Endothelial cell (in vitro differentiated cells): Measurements from ENCODE around the gene PRR13. TPM values are rescaled to one million over a fixed set of nuclear protein-coding genes. Genes with fewer than 3 reads are reported as not detected.
"Not testable (repeated sequence)": the region's sequence is repeated elsewhere in the genome, so short reads cannot be mapped to it uniquely, and the experiment has no call there.

ENCODE experiments used
- DNase-seq: peaks from one replicate; pipeline ENCODE4 v3.0.0; 2021; ENCODE audit warnings: low spot score
- H3K27ac Mint-ChIP-seq: one replicate; pipeline ENCODE4 v1.8.0; 2021; ENCODE audit warnings: mixed read lengths, inconsistent platforms; ENCODE audit not compliant: unreplicated experiment
- H3K27me3 Mint-ChIP-seq: one replicate; pipeline ENCODE4 v1.8.0; 2021; ENCODE audit warnings: mild to moderate bottlenecking, moderate library complexity, mixed read lengths, inconsistent platforms; ENCODE audit not compliant: unreplicated experiment
- H3K36me3 Mint-ChIP-seq: one replicate; pipeline ENCODE4 v1.8.0; 2021; ENCODE audit warnings: mild to moderate bottlenecking, low read depth, mixed read lengths, inconsistent platforms; ENCODE audit not compliant: unreplicated experiment
- H3K4me1 Mint-ChIP-seq: one replicate; pipeline ENCODE4 v1.8.0; 2021; ENCODE audit warnings: mild to moderate bottlenecking, mixed read lengths, inconsistent platforms; ENCODE audit not compliant: unreplicated experiment
- H3K4me3 Mint-ChIP-seq: one replicate; pipeline ENCODE4 v1.8.0; 2021; ENCODE audit warnings: mild to moderate bottlenecking, mixed read lengths, inconsistent platforms; ENCODE audit not compliant: unreplicated experiment
- H3K9me3 Mint-ChIP-seq: one replicate; pipeline ENCODE4 v1.8.0; 2021; ENCODE audit warnings: mixed read lengths, inconsistent platforms; ENCODE audit not compliant: unreplicated experiment
- total RNA-seq: library from RNA; stranded (reverse); fragmentation: NEBNext Ultra II Directional; extraction: Animal tissue kit (Norgen Biotek cat#: 25700); gene quantifications from one replicate; pipeline ENCODE4 v1.2.1, GENCODE V29; 2021; ENCODE audit not compliant: unreplicated experiment
- TF ChIP-seq, protein P1 (sequence below): fragments of 200-600 bp; sonication (generic); IDR thresholded peaks from one replicate; pipeline ENCODE4 v1.5.0; 2021; ENCODE audit warnings: antibody characterized with exemption; ENCODE audit not compliant: unreplicated experiment

The PRR13 gene
- total RNA-seq, 1 donor from 2014 or later: 131 TPM

DNA sequence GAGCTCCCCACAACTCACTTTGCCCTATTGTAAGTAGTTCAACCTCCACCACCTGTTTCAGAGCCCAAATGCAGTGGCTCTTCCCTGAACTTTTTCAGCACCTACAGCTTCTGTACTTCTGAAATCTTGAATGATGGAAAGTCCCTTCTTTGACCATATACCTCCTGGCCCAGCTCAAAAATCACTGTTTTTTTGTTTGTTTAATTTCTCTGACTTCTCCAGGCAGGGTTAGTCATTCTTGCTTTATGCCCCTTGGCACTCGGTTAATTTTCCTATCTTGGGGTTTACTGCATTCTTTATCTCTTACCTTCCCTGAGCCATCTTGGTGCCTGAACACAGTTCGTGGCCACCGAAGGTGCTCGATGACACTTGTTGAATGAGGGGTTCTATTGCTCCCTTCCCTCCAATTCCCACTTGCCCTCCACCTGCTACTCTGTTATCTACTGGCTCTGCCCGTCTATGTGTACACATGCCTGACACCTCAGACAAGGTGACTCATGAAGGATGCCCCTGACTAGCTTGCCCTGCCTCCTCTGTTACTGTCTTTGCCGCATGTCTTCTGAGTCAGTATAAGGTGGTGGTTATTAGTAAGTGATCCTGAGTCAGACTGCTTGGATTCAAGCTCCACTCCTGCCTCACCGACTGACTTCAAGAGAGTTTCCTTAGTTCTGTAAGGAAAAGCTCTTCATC lies 13.5 kb upstream of the PRR13 start:
- no peaks in the 10 kb centered on the region for H3K9me3 Mint-ChIP-seq
- H3K4me3 Mint-ChIP-seq: no peak overlapping the region
- H3K27ac Mint-ChIP-seq: peak overlapping the region; percentile 46
- no peak for DNase-seq
- no peaks in the 10 kb centered on the region for H3K4me1 Mint-ChIP-seq
- no peaks in the 10 kb centered on the region for H3K36me3 Mint-ChIP-seq
- no peaks in the 10 kb centered on the region for H3K27me3 Mint-ChIP-seq
- TF ChIP-seq, protein P1, sequence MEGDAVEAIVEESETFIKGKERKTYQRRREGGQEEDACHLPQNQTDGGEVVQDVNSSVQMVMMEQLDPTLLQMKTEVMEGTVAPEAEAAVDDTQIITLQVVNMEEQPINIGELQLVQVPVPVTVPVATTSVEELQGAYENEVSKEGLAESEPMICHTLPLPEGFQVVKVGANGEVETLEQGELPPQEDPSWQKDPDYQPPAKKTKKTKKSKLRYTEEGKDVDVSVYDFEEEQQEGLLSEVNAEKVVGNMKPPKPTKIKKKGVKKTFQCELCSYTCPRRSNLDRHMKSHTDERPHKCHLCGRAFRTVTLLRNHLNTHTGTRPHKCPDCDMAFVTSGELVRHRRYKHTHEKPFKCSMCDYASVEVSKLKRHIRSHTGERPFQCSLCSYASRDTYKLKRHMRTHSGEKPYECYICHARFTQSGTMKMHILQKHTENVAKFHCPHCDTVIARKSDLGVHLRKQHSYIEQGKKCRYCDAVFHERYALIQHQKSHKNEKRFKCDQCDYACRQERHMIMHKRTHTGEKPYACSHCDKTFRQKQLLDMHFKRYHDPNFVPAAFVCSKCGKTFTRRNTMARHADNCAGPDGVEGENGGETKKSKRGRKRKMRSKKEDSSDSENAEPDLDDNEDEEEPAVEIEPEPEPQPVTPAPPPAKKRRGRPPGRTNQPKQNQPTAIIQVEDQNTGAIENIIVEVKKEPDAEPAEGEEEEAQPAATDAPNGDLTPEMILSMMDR: no peak

DNA sequence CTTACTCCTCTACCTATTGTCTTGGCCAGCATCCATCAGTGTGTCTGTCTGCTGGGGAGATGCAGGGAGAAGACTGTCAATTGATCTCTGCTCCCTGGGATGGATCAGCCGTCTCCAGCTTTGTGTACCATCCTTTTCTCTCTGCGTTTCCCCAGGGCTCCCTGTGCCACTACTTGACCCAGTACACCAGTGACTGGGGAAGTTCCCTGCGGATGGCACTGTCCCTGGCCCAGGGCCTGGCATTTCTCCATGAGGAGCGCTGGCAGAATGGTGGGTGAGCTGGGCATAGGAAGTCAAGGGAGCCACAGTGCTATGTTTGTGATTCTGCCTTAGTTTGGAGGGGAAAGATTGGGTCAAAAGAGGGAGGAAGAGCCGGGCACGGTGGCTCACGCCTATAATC lies 12.8 kb upstream of the PRR13 start:
- no peak overlapping the region for H3K27ac Mint-ChIP-seq
- no peaks in the 10 kb centered on the region for H3K36me3 Mint-ChIP-seq
- H3K27me3 Mint-ChIP-seq: no peaks in the 10 kb centered on the region
- no peak for DNase-seq
- TF ChIP-seq, protein P1: no peak
- no peak overlapping the region for H3K4me3 Mint-ChIP-seq
- no peaks in the 10 kb centered on the region for H3K4me1 Mint-ChIP-seq
- no peaks in the 10 kb centered on the region for H3K9me3 Mint-ChIP-seq

DNA sequence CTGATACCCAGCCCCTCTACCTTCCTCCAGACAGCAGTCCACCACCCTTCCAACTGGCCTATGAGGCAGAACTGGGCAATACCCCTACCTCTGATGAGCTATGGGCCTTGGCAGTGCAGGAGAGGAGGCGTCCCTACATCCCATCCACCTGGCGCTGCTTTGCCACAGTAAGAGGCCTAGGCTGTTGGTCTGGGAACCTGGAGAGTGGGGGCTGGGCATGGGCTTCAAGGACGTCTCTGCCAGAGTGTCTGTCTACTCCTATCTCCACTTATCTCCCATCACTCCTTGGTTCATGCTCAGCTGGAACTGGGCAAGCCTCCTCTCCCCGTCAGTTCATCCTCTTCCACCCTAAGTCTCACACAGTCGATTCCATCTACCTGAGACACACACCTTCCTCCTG lies 11.4 kb upstream of the PRR13 start:
- TF ChIP-seq, protein P1: no peak
- Mint-ChIP-seq H3K27ac (no peak overlapping the region), H3K9me3 (no peaks in the 10 kb centered on the region), H3K4me1 (no peaks in the 10 kb centered on the region), H3K36me3 (no peaks in the 10 kb centered on the region), H3K4me3 (no peak overlapping the region), H3K27me3 (no peaks in the 10 kb centered on the region)
- DNase-seq: no peak

GRCh38 chr12:53431187-53431586 lies 10.3 kb upstream of the PRR13 start:
- H3K4me3 Mint-ChIP-seq: no peak overlapping the region
- H3K27me3 Mint-ChIP-seq: no peaks in the 10 kb centered on the region
- no peaks in the 10 kb centered on the region for H3K4me1 Mint-ChIP-seq
- H3K36me3 Mint-ChIP-seq: no peaks in the 10 kb centered on the region
- TF ChIP-seq, protein P1: no peak
- no peaks in the 10 kb centered on the region for H3K9me3 Mint-ChIP-seq
- no peak overlapping the region for H3K27ac Mint-ChIP-seq
- DNase-seq: no peak

DNA sequence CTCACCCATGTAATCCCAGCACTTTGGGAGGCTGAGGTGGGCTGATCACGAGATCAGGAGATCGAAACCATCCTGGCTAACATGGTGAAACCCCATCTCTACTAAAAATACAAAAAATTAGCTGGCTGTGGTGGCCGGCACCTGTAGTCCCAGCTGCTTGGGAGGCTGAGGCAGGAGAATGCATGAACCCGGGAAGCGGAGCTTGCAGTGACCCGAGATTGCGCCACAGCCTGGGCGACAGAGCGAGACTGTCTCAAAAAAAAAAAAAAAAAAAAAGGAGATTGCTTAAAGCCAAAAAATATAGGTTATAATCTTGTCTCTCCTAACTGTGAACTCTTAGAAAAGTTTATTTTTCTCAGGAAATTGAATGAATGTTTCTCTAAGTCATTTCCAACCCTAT lies 6.2 kb upstream of the PRR13 start:
- H3K27me3 Mint-ChIP-seq, DNase-seq, H3K4me3 Mint-ChIP-seq, H3K27ac Mint-ChIP-seq, H3K9me3 Mint-ChIP-seq, H3K36me3 Mint-ChIP-seq, H3K4me1 Mint-ChIP-seq: not testable (repeated sequence)

DNA sequence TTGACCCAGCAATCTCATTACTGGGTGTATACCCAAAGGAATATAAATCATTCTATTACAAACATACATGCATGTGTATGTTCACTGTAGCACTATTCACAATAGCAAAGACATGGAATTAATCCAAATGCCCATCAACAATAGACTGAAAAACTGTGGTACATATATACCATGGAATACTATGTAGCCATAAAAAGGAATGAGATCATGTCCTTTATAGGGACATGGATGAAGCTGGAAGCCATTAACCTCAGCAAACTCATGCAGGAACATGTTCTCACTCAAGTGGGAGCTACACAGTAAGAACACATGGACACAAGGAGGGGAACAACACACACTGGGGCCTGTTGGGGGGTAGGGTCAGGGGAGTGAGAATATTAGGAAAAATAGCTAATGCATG lies 2.0 kb upstream of the PRR13 start:
- H3K4me1 Mint-ChIP-seq: peaks cover 20% of the 10 kb centered on the region
- H3K27me3 Mint-ChIP-seq, H3K36me3 Mint-ChIP-seq, H3K4me3 Mint-ChIP-seq, H3K9me3 Mint-ChIP-seq, DNase-seq: not testable (repeated sequence)
- H3K27ac Mint-ChIP-seq: peak overlapping the region; percentile 34
